Ovary (tissue), 9 donors: ENCODE results near the gene DNAH3. TPM values are rescaled to one million over a fixed set of nuclear protein-coding genes. Genes with fewer than 3 reads are reported as not detected.
"Not testable (repeated sequence)": the region's sequence is repeated elsewhere in the genome, so short reads cannot be mapped to it uniquely, and the experiment has no call there.

ENCODE experiments used
- DNase-seq, 5 donors: peaks; one replicate each; pipeline ENCODE4 v3.0.0-alpha.2; 2019 to 2020
- H3K27ac ChIP-seq, 2 donors: fragments of 200-600 bp; one replicate each; pipeline versions ENCODE4 v1.5.1 to v1.8.0; 2019 to 2022
- H3K27me3 ChIP-seq: fragments of 200-600 bp; one replicate; pipeline ENCODE4 v1.8.0; 2022
- H3K36me3 ChIP-seq: fragments of 200-600 bp; sonication (generic); one replicate; pipeline ENCODE4 v1.5.1; 2019
- H3K4me1 ChIP-seq: one replicate; pipeline ENCODE4 v1.8.1; 2013; ENCODE audit warnings: mild to moderate bottlenecking, moderate library complexity; ENCODE audit not compliant: insufficient read depth
- H3K4me3 ChIP-seq: fragments of 200-600 bp; sonication (generic); one replicate; pipeline ENCODE4 v1.5.1; 2017
- H3K9me3 ChIP-seq, 2 donors: fragments of 200-600 bp in 1 of 2; sonication (generic) in 1 of 2; one replicate each; pipeline versions ENCODE4 v1.5.1 to v1.8.1; 2013 to 2019; ENCODE audit warnings: mild to moderate bottlenecking in 1 of 2, moderate library complexity in 1 of 2
- CTCF ChIP-seq, 3 donors: fragments of 450-650 bp in 2 of 3; fragments of 200-600 bp in 1 of 3; IDR thresholded peaks; one replicate each; pipeline versions ENCODE4 v1.5.1 to v1.8.0; 2016 to 2022; ENCODE audit warnings: antibody characterized with exemption in 3 of 3, mild to moderate bottlenecking in 1 of 3
- EP300 ChIP-seq: sonication (generic); formaldehyde crosslinking; IDR thresholded peaks from one replicate; pipeline ENCODE4 v1.6.1; 2017; ENCODE audit warnings: antibody characterized with exemption
- POLR2A ChIP-seq: fragments of 450-650 bp; IDR thresholded peaks from one replicate; pipeline ENCODE4 v1.6.1; 2017; ENCODE audit warnings: antibody characterized with exemption, mild to moderate bottlenecking, moderate library complexity
- WGBS, 3 donors: extraction: QIAGEN DNeasy Blood & Tissue Kit in 1 of 3; methylation state at CpG; one replicate each; pipeline versions ENCODE4 v1.1.5 to v1.1.7; 2013 to 2017; 5-methylcytosine and 5-hydroxymethylcytosine counted together
- intact Hi-C, 4 donors: fragments of 100-400 bp; cut with DNase I; formaldehyde crosslinking; loops; one replicate each; pipeline versions ENCODE4 v1.11.0 to v1.15.1; 2022 to 2023
- polyA plus RNA-seq, 2 donors: library from polyadenylated mRNA; stranded (reverse); fragments of 200-250 nt in 1 of 2; fragments of 350-450 nt in 1 of 2; fragmentation: Illumina TruSeq in 1 of 2; extraction: RNeasy Lipid Tissue Mini Kit (QIAGEN cat#74804) in 1 of 2; gene quantifications; one replicate each; pipeline ENCODE4 v1.2.3, GENCODE V29; 2013 to 2014
- total RNA-seq, 7 donors: library from RNA; depleted of rRNA in 2 of 7; stranded (reverse); fragments of >200 nt in 2 of 7; fragmentation: NEBNext Ultra II Directional in 3 of 7; extraction: Animal tissue kit (Norgen Biotek cat#: 25700) in 3 of 7; gene quantifications; one replicate each; pipeline versions ENCODE4 v1.1.0 to v1.2.4, GENCODE V29; 2016 to 2023
- donor health status: DM: no; HTN: no; CAD: no; lungs with moderate emphysema.
- donor health status: DM: no; HTN: no; CAD: no.
- donor health status: Bipolar disorder and iron deficiency.
- donor health status: DM: yes; HTN: yes; CAD: no.
- donor health status: DM: no; HTN: no; CAD: no.
- donor health status: DM: yes; HTN: yes; CAD: no.

DNAH3 gene
- total and polyA plus RNA-seq, 9 donors, result 0.05 to 12.1 (median 0.95) TPM; not detected in 1

- Histone ChIP-seq H3K9me3 (no peaks in the 10 kb centered on the region), H3K4me1 (peaks cover 6% of the 10 kb centered on the region), H3K27ac (peak overlapping the region in 1 of 2 donors; percentile 64), H3K4me3 (no peak overlapping the region), H3K27me3 (no peaks in the 10 kb centered on the region), H3K36me3 (no peaks in the 10 kb centered on the region)
- TF ChIP-seq EP300 (no peak), CTCF (IDR thresholded peaks at IDR 0.05) (no peak), POLR2A (no peak)
- no peak for DNase-seq
- WGBS, 3 donors, result 46 to 62% (median 55%) methylated on average over 5 of the region's 5 CpGs
- intact Hi-C loops, result loop anchor here (2.0 to 10.0 kb wide), 6 partner anchors 117 to 1167 kb away; partner anchors contain the start of gene CRYM (in 1 of the 4)
Observed at GRCh38 chr16:21157632-21158031, 7.0 kb upstream of the DNAH3 start.

- Histone ChIP-seq H3K4me3 (no peak overlapping the region), H3K36me3 (no peaks in the 10 kb centered on the region), H3K27ac (no peak overlapping the region), H3K9me3 (no peaks in the 10 kb centered on the region), H3K4me1 (peaks cover 6% of the 10 kb centered on the region), H3K27me3 (no peaks in the 10 kb centered on the region)
- DNase-seq, result peak in 4 of 5 donors; percentile 19 to 53 (median 37)
- intact Hi-C loops, result loop anchor here (5.0 to 10.0 kb wide), 5 partner anchors 118 to 1168 kb away; partner anchors contain the start of gene CRYM (in 1 of the 4)
- WGBS, 3 donors, result 37 to 47% (median 46%) methylated on average over 6 of the region's 6 CpGs
- TF ChIP-seq CTCF (IDR thresholded peaks at IDR 0.05), result peak; percentile 13 to 56 (median 51)
- no peak for TF ChIP-seq EP300
- no peak for TF ChIP-seq POLR2A
Observed at GRCh38 chr16:21156767-21157467, 6.3 kb upstream of the DNAH3 start.

- H3K4me3 ChIP-seq, H3K4me1 ChIP-seq, DNase-seq, H3K27ac ChIP-seq, H3K9me3 ChIP-seq, H3K36me3 ChIP-seq, H3K27me3 ChIP-seq: not testable (repeated sequence)
- intact Hi-C loops, result loop anchor here (5.0 to 10.0 kb wide), 5 partner anchors 119 to 1169 kb away; partner anchors contain the start of gene CRYM (in 1 of the 4)
- WGBS, 3 donors, result 46 to 65% (median 50%) methylated on average over 1 of the region's 1 CpG
Observed at GRCh38 chr16:21156011-21156410, 5.4 kb upstream of the DNAH3 start.

GRCh38 chr16:21153124-21153729 lies 2.6 kb upstream of the DNAH3 start:
- not testable (repeated sequence) for DNase-seq, H3K27me3 ChIP-seq, H3K9me3 ChIP-seq, H3K36me3 ChIP-seq, H3K27ac ChIP-seq, H3K4me3 ChIP-seq, H3K4me1 ChIP-seq
- 83 to 87% (median 86%) methylated on average over 11 of the region's 11 CpGs for WGBS, 3 donors
- intact Hi-C loops, result loop anchor here in 3 of 4 donors (10.0 kb wide), 4 partner anchors 122 to 1172 kb away; partner anchors contain the start of gene CRYM (in 1 of the 3)

GRCh38 chr16:21152160-21153030 lies 1.7 kb upstream of the DNAH3 start:
- H3K27me3 ChIP-seq, H3K27ac ChIP-seq, H3K4me1 ChIP-seq, DNase-seq, H3K9me3 ChIP-seq, H3K4me3 ChIP-seq, H3K36me3 ChIP-seq: not testable (repeated sequence)
- WGBS, 3 donors, result 76 to 86% (median 77%) methylated on average over 43 to 51 of the region's 51 CpGs
- intact Hi-C loops, result loop anchor here in 3 of 4 donors (10.0 kb wide), 4 partner anchors 122 to 1172 kb away; partner anchors contain the start of gene CRYM (in 1 of the 3)
